ENCODE results near the gene LDLRAD3. TPM values are rescaled to one million over a fixed set of nuclear protein-coding genes. Genes with fewer than 3 reads are reported as not detected.

Gene LDLRAD3
- total RNA-seq, 1 experiment from 2014 or later, result 12.1 TPM

DNA sequence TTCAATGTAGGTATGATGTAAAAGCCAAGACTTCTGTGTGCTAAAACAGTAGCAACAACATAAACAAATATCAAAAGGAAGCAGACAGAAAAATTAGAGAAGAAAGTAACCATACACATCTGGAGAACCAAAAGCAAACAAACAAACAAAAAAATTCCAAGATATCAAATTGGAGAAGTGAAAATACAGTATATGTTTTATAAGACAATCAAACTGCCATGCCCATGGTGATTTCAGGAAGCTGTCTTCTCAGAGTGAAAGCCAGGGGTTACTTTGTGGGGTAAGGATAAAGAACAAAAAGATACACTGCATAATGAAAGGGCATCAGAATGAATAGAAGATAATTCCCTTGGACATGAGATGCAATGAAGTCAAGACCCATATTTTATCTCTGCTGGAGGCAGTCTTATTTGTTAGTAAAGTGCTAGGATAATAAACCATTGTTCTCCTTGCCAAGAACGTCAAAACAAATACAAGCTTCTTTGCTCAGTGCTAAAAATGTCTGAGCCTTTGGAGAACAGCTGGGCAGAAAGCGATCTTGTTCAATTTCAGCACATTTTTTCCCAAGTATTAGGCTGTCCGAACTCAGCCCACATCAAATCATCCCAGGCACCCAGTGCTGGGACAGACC is 38.1 kb upstream of the LDLRAD3 start:
- Histone ChIP-seq H3K23me2 (ENCODE audit: insufficient read length, low read depth, low read length, poor library complexity, severe bottlenecking) (no peaks in the 10 kb centered on the region), H3K56ac (ENCODE audit: insufficient read length, low read depth, low read length) (no peak overlapping the region), H2AK5ac (ENCODE audit: insufficient read length, low read length) (no peak overlapping the region), H3K27ac (ENCODE audit: insufficient read length, low read depth, low read length) (no peak overlapping the region), H3K79me2 (ENCODE audit: insufficient read depth, low read length) (no peaks in the 10 kb centered on the region), H3K4me2 (ENCODE audit: insufficient read depth, insufficient read length, low read length) (no peak overlapping the region), H3K9me3 (ENCODE audit: control insufficient read depth, low read depth, low read length) (no peaks in the 10 kb centered on the region), H2BK12ac (ENCODE audit: insufficient read length, low read depth, low read length) (no peak overlapping the region), H3K18ac (ENCODE audit: insufficient read length, low read depth, low read length) (no peak overlapping the region), H3K14ac (ENCODE audit: insufficient read depth, low read length) (no peak overlapping the region), H3K27me3 (ENCODE audit: insufficient read depth, low read length) (no peaks in the 10 kb centered on the region), H3K23ac (ENCODE audit: insufficient read length, low read depth, low read length) (no peak overlapping the region), H2AFZ (ENCODE audit: low read length) (no peak overlapping the region), H4K5ac (ENCODE audit: insufficient read length, low read depth, low read length) (no peak overlapping the region), H2BK120ac (ENCODE audit: low read depth, low read length, poor library complexity, severe bottlenecking) (no peak overlapping the region), H2BK15ac (ENCODE audit: low read depth, low read length) (no peak overlapping the region), H3T11ph (ENCODE audit: low read length) (no peak overlapping the region), H2BK20ac (ENCODE audit: low read depth, low read length, poor library complexity, severe bottlenecking) (no peak overlapping the region), H2BK5ac (ENCODE audit: insufficient read length, low read length) (no peak overlapping the region), H3K9ac (ENCODE audit: extremely low read depth, insufficient read length, low read length) (no peak overlapping the region), H4K8ac (replicated peaks; ENCODE audit: insufficient read length, low read depth, low read length) (no peak overlapping the region), H3K4me1 (ENCODE audit: insufficient read depth, low read length) (no peaks in the 10 kb centered on the region), H3K79me1 (ENCODE audit: insufficient read depth, low read depth, low read length, poor library complexity, severe bottlenecking) (no peaks in the 10 kb centered on the region), H3K4ac (ENCODE audit: low read depth, low read length) (no peak overlapping the region), H4K20me1 (ENCODE audit: control insufficient read depth, insufficient read depth, insufficient read length) (no peaks in the 10 kb centered on the region), H4K91ac (ENCODE audit: insufficient read length, low read depth, low read length) (no peak overlapping the region)
- no peak for DNase-seq
- Mint-ChIP-seq H3K27ac (no peak overlapping the region), H3K36me3 (ENCODE audit: insufficient read depth in 1 of 3, low read depth in 3 of 3) (peaks cover 10 to 25% (median 10%) of the 10 kb centered on the region in 3 experiments; a peak in 6 of 7 replicates), H3K9me3 (peaks cover 29 to 30% of the 10 kb centered on the region in 2 experiments), H3K27me3 (ENCODE audit: low read depth) (peaks cover 5% of the 10 kb centered on the region; the same call in 1 of the 2 replicates), H3K4me1 (peaks cover 7 to 9% of the 10 kb centered on the region in 2 experiments), H3K4me3 (no peak overlapping the region)
- TF ChIP-seq, protein P1, sequence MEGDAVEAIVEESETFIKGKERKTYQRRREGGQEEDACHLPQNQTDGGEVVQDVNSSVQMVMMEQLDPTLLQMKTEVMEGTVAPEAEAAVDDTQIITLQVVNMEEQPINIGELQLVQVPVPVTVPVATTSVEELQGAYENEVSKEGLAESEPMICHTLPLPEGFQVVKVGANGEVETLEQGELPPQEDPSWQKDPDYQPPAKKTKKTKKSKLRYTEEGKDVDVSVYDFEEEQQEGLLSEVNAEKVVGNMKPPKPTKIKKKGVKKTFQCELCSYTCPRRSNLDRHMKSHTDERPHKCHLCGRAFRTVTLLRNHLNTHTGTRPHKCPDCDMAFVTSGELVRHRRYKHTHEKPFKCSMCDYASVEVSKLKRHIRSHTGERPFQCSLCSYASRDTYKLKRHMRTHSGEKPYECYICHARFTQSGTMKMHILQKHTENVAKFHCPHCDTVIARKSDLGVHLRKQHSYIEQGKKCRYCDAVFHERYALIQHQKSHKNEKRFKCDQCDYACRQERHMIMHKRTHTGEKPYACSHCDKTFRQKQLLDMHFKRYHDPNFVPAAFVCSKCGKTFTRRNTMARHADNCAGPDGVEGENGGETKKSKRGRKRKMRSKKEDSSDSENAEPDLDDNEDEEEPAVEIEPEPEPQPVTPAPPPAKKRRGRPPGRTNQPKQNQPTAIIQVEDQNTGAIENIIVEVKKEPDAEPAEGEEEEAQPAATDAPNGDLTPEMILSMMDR (conservative IDR thresholded peaks at IDR 0.05), result no peak
- WGBS (ENCODE audit: extremely low coverage, insufficient read length, low lambda C conversion rate), result no CpG with 5 or more reads among the region's 3 CpGs
